Activated CD4-positive, alpha-beta T cell treated with anti-CD3 and anti-CD28 coated beads, Interleukin-10, Interleukin-2, amounts not matched to agents 100 ng/mL and 50 ng/mL, durations not matched to agents 16 hours and 8 hours (primary cell): ENCODE data around the gene BMPR1A.
"Not testable (repeated sequence)": the region's sequence is repeated elsewhere in the genome, so short reads cannot be mapped to it uniquely, and the experiment has no call there.

ENCODE experiments used
- DNase-seq: peaks from one replicate; pipeline ENCODE4 v3.0.0-alpha.2; 2020

The BMPR1A gene

GRCh38 chr10:86976362-86977056 lies 220.1 kb downstream of the BMPR1A start:
- DNase-seq, result no peak

GRCh38 chr10:86978457-86978856 lies 222.0 kb downstream of the BMPR1A start:
- DNase-seq, result not testable (repeated sequence)

- DNase-seq, result no peak
Measured at GRCh38 chr10:86979296-86979818, 222.9 kb downstream of the BMPR1A start.

GRCh38 chr10:86979977-86980448 lies 223.6 kb downstream of the BMPR1A start:
- no peak for DNase-seq

- DNase-seq, result not testable (repeated sequence)
Measured at GRCh38 chr10:86981020-86981419, 224.6 kb downstream of the BMPR1A start.

GRCh38 chr10:86981716-86982115 lies 225.3 kb downstream of the BMPR1A start:
- no peak for DNase-seq
